ENCODE results near the gene HESX1.

GRCh38 chr3:57227204-57227929, 27.6 kb upstream of the HESX1 start, which contains the start of gene APPL1:
- TF ChIP-seq, protein P1, sequence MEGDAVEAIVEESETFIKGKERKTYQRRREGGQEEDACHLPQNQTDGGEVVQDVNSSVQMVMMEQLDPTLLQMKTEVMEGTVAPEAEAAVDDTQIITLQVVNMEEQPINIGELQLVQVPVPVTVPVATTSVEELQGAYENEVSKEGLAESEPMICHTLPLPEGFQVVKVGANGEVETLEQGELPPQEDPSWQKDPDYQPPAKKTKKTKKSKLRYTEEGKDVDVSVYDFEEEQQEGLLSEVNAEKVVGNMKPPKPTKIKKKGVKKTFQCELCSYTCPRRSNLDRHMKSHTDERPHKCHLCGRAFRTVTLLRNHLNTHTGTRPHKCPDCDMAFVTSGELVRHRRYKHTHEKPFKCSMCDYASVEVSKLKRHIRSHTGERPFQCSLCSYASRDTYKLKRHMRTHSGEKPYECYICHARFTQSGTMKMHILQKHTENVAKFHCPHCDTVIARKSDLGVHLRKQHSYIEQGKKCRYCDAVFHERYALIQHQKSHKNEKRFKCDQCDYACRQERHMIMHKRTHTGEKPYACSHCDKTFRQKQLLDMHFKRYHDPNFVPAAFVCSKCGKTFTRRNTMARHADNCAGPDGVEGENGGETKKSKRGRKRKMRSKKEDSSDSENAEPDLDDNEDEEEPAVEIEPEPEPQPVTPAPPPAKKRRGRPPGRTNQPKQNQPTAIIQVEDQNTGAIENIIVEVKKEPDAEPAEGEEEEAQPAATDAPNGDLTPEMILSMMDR (IDR thresholded peaks at IDR 0.05; ENCODE audit: low read length) = no peak
- no peak for TF ChIP-seq EZH2 (optimal IDR thresholded peaks at IDR 0.05; ENCODE audit: low read depth, low read length)

Measured in MM.1S (cell line).